PFSK-1 (cell line): ENCODE data around the gene CXCL9.

ENCODE experiments used
- POLR2AphosphoS5 ChIP-seq: IDR thresholded peaks from 2 replicates; pipeline ENCODE4 v1.6.1; 2012; ENCODE audit warnings: low read depth, mild to moderate bottlenecking, control low read depth, low read length, moderate library complexity
- REST ChIP-seq, 2 experiments: IDR thresholded peaks; 2 replicates each; pipeline versions ENCODE4 v1.6.1 to v1.8.0; 2011 to 2012; ENCODE audit warnings: low read depth in 2 of 2, low read length in 2 of 2, control low read depth in 1 of 2, inconsistent platforms in 1 of 2, mild to moderate bottlenecking in 1 of 2, moderate library complexity in 1 of 2; ENCODE audit not compliant: insufficient read depth in 1 of 2
- SIN3A ChIP-seq: IDR thresholded peaks from 2 replicates; pipeline ENCODE4 v1.6.1; 2012; ENCODE audit warnings: mild to moderate bottlenecking, low read length, moderate library complexity, borderline replicate concordance; ENCODE audit not compliant: insufficient read depth
- TAF1 ChIP-seq: IDR thresholded peaks from 2 replicates; pipeline ENCODE4 v1.6.1; 2012; ENCODE audit warnings: low read length, control low read depth, borderline replicate concordance; ENCODE audit not compliant: insufficient read depth

GRCh38 chr4:75953509-75953908 is 53.8 kb downstream of the CXCL9 start:
- TF ChIP-seq POLR2AphosphoS5 (no peak), REST (IDR thresholded peaks at IDR 0.05; ENCODE audit: insufficient read depth in 1 of 2, low read depth in 2 of 2, low read length in 2 of 2) (no peak), SIN3A (no peak), TAF1 (no peak)
